ENCODE results near the gene ZBTB4.
"Not testable (repeated sequence)": the region's sequence is repeated elsewhere in the genome, so short reads cannot be mapped to it uniquely, and the experiment has no call there.

ZBTB4 gene

GRCh38 chr17:7483255-7484066 lies 4.0 kb upstream of the ZBTB4 start:
- DNase-seq (ENCODE audit: insufficient read length, low spot score) = peak; percentile 87
- peak; percentile 67 for FAIRE-seq
- TF ChIP-seq CTCF (IDR thresholded peaks at IDR 0.05; ENCODE audit: insufficient read depth, missing control alignments) = no peak

- not testable (repeated sequence) for FAIRE-seq; DNase-seq (ENCODE audit: insufficient read length, low spot score)
Measured at GRCh38 chr17:7482742-7483088, 3.3 kb upstream of the ZBTB4 start.

GRCh38 chr17:7481842-7482741 lies 2.7 kb upstream of the ZBTB4 start:
- not testable (repeated sequence) for FAIRE-seq; DNase-seq (ENCODE audit: insufficient read length, low spot score)

- DNase-seq (ENCODE audit: insufficient read length, low spot score); FAIRE-seq: not testable (repeated sequence)
Measured at GRCh38 chr17:7481275-7481674, 1.8 kb upstream of the ZBTB4 start, which contains the start of gene SLC35G6. SLC35G6 (plus strand) TSS chr17:7481446; CDS start chr17:7481517, 71 bp downstream.

GRCh38 chr17:7480089-7480384 lies 606 bp upstream of the ZBTB4 start:
- DNase-seq (ENCODE audit: insufficient read length, low spot score) = no peak
- FAIRE-seq = no peak
- TF ChIP-seq CTCF (IDR thresholded peaks at IDR 0.05; ENCODE audit: insufficient read depth, missing control alignments) = no peak

- DNase-seq (ENCODE audit: insufficient read length, low spot score) (no peak), FAIRE-seq (no peak)
- no peak for TF ChIP-seq CTCF (IDR thresholded peaks at IDR 0.05; ENCODE audit: insufficient read depth, missing control alignments)
Measured at GRCh38 chr17:7478276-7479212, 887 bp downstream of the ZBTB4 start.

- peak; percentile 58 for DNase-seq (ENCODE audit: insufficient read length, low spot score)
- TF ChIP-seq CTCF (IDR thresholded peaks at IDR 0.05; ENCODE audit: insufficient read depth, missing control alignments) = no peak
- FAIRE-seq = no peak
Measured at GRCh38 chr17:7477392-7478275, 1.8 kb downstream of the ZBTB4 start.

GRCh38 chr17:7476951-7477350 lies 2.5 kb downstream of the ZBTB4 start:
- FAIRE-seq (no peak), DNase-seq (ENCODE audit: insufficient read length, low spot score) (no peak)
- TF ChIP-seq CTCF (IDR thresholded peaks at IDR 0.05; ENCODE audit: insufficient read depth, missing control alignments) = no peak
